Measurements from ENCODE around the gene TRPV2. TPM values are rescaled to one million over a fixed set of nuclear protein-coding genes. Genes with fewer than 3 reads are reported as not detected.
"Not testable (repeated sequence)": the region's sequence is repeated elsewhere in the genome, so short reads cannot be mapped to it uniquely, and the experiment has no call there.

TRPV2 gene
- total and polyA plus RNA-seq, 5 donors = 5.2 to 19.6 (median 10.0) TPM

DNA sequence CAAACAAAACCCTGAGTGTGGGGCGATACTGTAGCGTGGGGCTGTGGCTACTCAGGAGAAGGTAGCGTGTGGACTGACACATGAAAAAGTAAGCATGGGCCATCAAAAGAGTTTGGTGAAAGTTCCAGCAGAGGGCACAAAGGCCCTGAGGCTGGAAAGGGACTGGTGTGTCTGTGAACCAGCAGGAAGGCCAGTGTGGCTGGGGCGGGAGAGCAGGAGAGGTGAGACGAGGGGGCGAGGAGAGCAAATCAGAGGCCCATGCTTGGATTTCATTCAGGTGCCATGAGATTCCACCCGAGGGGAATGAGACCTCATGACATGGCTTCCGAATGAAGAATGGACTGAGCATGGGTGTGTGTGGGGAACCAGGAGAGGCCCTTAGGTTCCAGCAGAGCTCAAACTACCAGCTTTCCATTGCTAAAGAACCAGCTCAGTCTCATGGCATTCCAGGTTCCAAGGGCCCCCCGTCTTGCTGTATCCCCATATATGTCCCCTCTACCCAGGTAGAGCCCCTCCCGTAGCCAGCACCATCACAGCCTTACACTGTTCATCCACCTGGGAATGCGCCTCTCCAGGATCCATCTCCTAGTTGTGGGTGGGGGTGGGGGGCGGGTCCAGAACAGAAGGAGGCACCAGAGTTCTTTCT lies 31.1 kb downstream of the TRPV2 start:
- WGBS = 86% methylated on average over 12 of the region's 12 CpGs
- Histone ChIP-seq H3K4me3 (ENCODE audit: low read length) (no peak overlapping the region), H3K9me3 (ENCODE audit: control insufficient read depth, low read length) (no peaks in the 10 kb centered on the region), H3K27me3 (ENCODE audit: control insufficient read depth, insufficient read depth) (no peaks in the 10 kb centered on the region), H3K27ac (ENCODE audit: low read length) (no peak overlapping the region), H3K4me1 (ENCODE audit: control insufficient read depth, insufficient read depth, low read length) (no peaks in the 10 kb centered on the region)
- ATAC-seq = no peak
- peak in 1 of 3 donors; percentile 30 for DNase-seq
- intact Hi-C loops (cut with DNase I) = no loop called here

DNA sequence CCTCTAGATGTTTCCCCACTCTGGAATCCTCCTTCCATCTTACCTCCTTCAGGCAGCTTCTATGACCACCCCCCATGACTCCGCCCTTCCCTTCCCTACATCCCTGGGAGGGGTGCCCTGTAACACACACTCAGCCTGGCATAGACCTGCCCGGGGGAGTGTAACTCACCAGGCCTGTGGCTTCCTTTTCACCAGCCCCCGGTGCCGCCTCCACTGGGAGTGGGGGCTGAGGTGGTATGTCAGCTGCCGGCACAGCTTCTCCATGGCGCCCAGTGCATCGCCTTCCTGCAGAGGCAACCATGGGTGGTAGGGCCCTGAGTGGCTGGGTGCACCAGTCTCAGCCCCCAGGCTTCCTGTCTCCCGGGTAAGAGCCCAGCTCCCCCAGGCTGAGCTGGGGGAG lies 32.3 kb downstream of the TRPV2 start:
- 81% methylated on average over 8 of the region's 8 CpGs for WGBS
- peak in 1 of 3 donors; percentile 32 for DNase-seq
- no peaks in the 10 kb centered on the region for H3K4me1 ChIP-seq (ENCODE audit: control insufficient read depth, insufficient read depth, low read length)
- no peaks in the 10 kb centered on the region for H3K27me3 ChIP-seq (ENCODE audit: control insufficient read depth, insufficient read depth)
- intact Hi-C loops (cut with DNase I) = no loop called here
- no peak overlapping the region for H3K4me3 ChIP-seq (ENCODE audit: low read length)
- ATAC-seq = no peak
- H3K27ac ChIP-seq (ENCODE audit: low read length) = no peak overlapping the region
- no peaks in the 10 kb centered on the region for H3K9me3 ChIP-seq (ENCODE audit: control insufficient read depth, low read length)

DNA sequence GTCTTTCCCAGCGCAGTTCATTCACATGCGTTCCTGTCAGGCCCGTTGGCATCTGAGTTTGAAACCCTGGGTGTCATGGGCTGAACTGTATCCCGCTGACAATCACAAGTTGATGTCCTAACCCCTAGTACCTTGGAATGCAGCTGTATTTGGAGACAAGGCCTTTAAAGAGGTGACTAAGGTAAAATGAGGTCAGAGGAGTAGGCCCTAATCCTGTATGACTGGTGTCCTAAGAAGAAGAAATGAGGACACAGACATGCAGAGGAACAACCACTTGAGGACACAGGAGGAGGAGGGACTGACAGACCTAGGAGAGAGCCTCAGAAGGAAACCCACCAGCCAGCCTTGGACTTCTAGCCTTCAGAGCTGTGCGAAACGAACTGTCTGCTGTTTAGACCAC lies 33.1 kb downstream of the TRPV2 start:
- 83% methylated on average over 6 of the region's 6 CpGs for WGBS
- ATAC-seq (no peak), DNase-seq (no peak)
- no peak overlapping the region for H3K4me3 ChIP-seq (ENCODE audit: low read length)
- intact Hi-C loops (cut with DNase I) = no loop called here
- H3K9me3 ChIP-seq (ENCODE audit: control insufficient read depth, low read length) = no peaks in the 10 kb centered on the region
- no peaks in the 10 kb centered on the region for H3K27me3 ChIP-seq (ENCODE audit: control insufficient read depth, insufficient read depth)
- no peak overlapping the region for H3K27ac ChIP-seq (ENCODE audit: low read length)
- H3K4me1 ChIP-seq (ENCODE audit: control insufficient read depth, insufficient read depth, low read length) = no peaks in the 10 kb centered on the region

DNA sequence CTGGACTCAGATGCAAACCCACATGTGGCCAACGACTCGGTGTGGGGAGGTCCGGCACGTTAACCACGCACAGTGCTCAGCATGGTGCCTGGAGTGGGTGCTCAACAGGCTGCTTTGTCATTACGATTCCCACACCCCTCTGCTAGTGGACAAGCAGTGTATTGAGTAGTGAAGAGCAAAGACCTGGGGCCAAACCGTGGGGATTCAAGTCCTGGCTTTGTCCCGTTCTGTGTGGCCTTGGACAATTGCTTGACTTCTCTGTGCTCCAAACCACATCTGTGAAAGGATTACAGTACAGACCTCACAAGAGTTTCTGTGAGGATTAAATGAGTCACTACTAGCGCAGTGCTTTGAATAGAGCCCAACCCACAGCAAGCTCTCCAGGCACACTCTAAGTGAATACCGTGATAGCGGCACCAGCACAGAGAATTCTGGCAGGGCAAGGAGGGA lies 33.8 kb downstream of the TRPV2 start:
- intact Hi-C loops (cut with DNase I) = no loop called here
- DNase-seq = peak in 1 of 3 donors; percentile 36
- Histone ChIP-seq H3K27me3 (ENCODE audit: control insufficient read depth, insufficient read depth) (no peaks in the 10 kb centered on the region), H3K4me3 (ENCODE audit: low read length) (no peak overlapping the region), H3K9me3 (ENCODE audit: control insufficient read depth, low read length) (no peaks in the 10 kb centered on the region), H3K27ac (ENCODE audit: low read length) (no peak overlapping the region), H3K4me1 (ENCODE audit: control insufficient read depth, insufficient read depth, low read length) (no peaks in the 10 kb centered on the region)
- no peak for ATAC-seq
- 83% methylated on average over 11 of the region's 11 CpGs for WGBS

DNA sequence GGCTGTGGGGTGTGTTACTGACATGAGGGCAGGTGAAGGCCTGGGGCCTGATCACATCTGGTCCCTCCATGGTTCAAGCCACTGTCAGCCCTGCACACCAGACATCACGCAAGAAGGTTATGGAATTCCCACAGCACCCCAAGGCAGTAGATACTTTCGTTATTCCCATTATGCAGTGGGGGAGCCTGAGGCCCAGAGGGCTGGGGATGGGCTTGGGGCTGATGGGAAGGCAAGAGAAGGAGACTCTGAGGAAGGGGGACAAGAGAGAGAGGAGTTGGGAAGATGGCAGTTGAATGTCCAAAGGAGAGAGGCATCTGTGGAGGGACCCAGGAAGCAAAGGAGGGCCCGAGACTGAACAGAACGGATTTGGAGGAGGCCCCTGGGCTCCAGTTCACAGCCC lies 34.7 kb downstream of the TRPV2 start:
- intact Hi-C loops (cut with DNase I) = loop anchor here in 1 of 4 donors (5.0 kb wide), 1 partner anchor 72 kb away; no protein-coding TSS in a partner anchor

DNA sequence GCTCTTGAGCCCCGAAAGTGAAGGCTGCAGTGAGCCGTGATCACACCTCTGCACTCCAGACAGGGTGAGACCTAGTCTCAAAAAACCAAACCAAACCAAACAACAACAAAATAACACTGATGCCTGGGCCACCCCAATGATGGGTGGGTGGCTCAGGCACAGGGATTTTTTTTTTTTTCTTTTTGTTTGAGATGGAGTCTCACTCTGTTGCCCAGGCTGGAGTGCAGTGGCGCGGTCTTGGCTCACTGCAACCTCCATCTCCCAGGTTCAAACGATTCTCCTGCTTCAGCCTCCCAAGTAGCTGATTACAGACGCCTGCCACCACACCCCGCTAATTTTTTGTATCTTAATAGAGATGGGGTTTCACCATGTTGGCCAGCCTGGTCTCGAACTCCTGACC lies 36.9 kb downstream of the TRPV2 start:
- ATAC-seq; H3K9me3 ChIP-seq (ENCODE audit: control insufficient read depth, low read length); H3K4me1 ChIP-seq (ENCODE audit: control insufficient read depth, insufficient read depth, low read length); H3K27ac ChIP-seq (ENCODE audit: low read length); H3K27me3 ChIP-seq (ENCODE audit: control insufficient read depth, insufficient read depth); H3K4me3 ChIP-seq (ENCODE audit: low read length): not testable (repeated sequence)
- WGBS = 77% methylated on average over 8 of the region's 8 CpGs
- peak in 1 of 3 donors; percentile 13 for DNase-seq
- intact Hi-C loops (cut with DNase I) = loop anchor here (2.0 to 5.0 kb wide), 2 partner anchors 69 to 70 kb away; no protein-coding TSS in a partner anchor

More for the DNA sequence above, 34.7 kb downstream of the TRPV2 start:
- H3K9me3 ChIP-seq (ENCODE audit: control insufficient read depth, low read length) = no peaks in the 10 kb centered on the region
- H3K27me3 ChIP-seq (ENCODE audit: control insufficient read depth, insufficient read depth) = no peaks in the 10 kb centered on the region
- H3K27ac ChIP-seq (ENCODE audit: low read length) = no peak overlapping the region
- ATAC-seq (no peak), DNase-seq (peak in 1 of 3 donors; percentile 12)
- no peaks in the 10 kb centered on the region for H3K4me1 ChIP-seq (ENCODE audit: control insufficient read depth, insufficient read depth, low read length)
- H3K4me3 ChIP-seq (ENCODE audit: low read length) = no peak overlapping the region
- 91% methylated on average over 4 of the region's 4 CpGs for WGBS

DNA sequence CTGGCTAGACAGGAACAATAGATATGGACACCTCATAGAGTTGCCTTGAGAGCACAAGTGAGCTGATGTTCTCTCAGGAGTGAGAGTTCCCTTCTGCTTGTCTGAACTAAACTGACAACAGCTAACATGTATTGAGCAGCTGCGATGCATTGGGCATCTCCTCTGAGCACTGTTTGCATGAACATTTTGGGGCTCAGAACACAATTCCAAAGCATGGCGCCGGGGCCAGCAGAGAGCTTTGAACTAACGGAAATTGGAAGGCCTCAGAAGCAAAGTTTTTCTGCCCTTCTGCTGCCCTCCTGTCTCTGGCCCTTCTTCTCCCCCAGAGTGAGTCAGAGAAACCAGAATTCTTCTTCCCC lies 38.1 kb downstream of the TRPV2 start:
- no peak for DNase-seq
- Histone ChIP-seq H3K27me3 (ENCODE audit: control insufficient read depth, insufficient read depth) (no peaks in the 10 kb centered on the region), H3K9me3 (ENCODE audit: control insufficient read depth, low read length) (no peaks in the 10 kb centered on the region), H3K4me1 (ENCODE audit: control insufficient read depth, insufficient read depth, low read length) (no peaks in the 10 kb centered on the region), H3K27ac (ENCODE audit: low read length) (no peak overlapping the region), H3K4me3 (ENCODE audit: low read length) (no peak overlapping the region)
- intact Hi-C loops (cut with DNase I) = loop anchor here (2.0 to 5.0 kb wide), 2 partner anchors 67 to 69 kb away; no protein-coding TSS in a partner anchor
- 87% methylated on average over 4 of the region's 4 CpGs for WGBS
- ATAC-seq = no peak

DNA sequence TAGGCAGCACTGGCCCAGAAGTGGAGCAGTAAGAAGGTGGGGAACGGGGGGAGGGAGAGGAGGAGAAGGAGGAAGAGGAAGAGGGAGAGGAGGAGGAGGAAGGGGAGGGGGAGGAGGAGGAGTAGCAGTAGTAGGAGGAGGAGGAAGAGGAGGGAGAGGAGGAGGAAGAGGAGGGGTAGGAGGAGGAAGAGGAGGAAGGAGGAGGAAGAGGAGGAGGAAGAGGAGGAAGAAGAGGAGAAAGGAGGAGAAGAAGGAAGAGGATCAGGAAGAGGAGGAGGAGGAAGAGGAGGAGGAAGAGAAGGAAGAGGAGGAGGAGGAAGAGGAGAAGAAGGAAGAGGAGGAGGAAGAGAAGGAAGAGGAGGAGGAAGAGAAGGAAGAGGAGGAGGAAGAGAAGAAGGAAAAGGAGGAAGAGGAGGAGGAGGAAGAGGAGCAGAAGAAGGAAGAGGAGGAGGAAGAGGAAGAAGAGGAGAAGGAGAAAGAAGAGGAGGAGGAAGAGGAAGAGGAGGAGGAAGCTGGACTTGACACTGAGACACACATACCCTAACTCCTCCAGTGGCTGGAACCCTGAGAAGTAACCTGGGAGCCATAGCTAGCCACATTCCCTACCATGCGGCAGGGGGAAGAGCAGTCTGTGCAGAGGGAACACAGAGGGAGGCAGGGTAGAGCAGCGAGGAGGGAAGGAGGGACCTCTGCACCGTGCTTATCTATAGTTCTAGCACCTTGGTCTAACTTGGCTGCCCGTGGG lies 40.8 kb downstream of the TRPV2 start:
- Histone ChIP-seq H3K4me3 (ENCODE audit: low read length) (no peak overlapping the region), H3K4me1 (ENCODE audit: control insufficient read depth, insufficient read depth, low read length) (peaks cover 2% of the 10 kb centered on the region), H3K27me3 (ENCODE audit: control insufficient read depth, insufficient read depth) (no peaks in the 10 kb centered on the region), H3K9me3 (ENCODE audit: control insufficient read depth, low read length) (no peaks in the 10 kb centered on the region), H3K27ac (ENCODE audit: low read length) (no peak overlapping the region)
- ATAC-seq (no peak), DNase-seq (no peak)
- WGBS = 70% methylated on average over 5 of the region's 5 CpGs
- intact Hi-C loops (cut with DNase I) = loop anchor here in 2 of 4 donors (2.0 to 5.0 kb wide), 2 partner anchors 56 to 59 kb away; no protein-coding TSS in a partner anchor

DNA sequence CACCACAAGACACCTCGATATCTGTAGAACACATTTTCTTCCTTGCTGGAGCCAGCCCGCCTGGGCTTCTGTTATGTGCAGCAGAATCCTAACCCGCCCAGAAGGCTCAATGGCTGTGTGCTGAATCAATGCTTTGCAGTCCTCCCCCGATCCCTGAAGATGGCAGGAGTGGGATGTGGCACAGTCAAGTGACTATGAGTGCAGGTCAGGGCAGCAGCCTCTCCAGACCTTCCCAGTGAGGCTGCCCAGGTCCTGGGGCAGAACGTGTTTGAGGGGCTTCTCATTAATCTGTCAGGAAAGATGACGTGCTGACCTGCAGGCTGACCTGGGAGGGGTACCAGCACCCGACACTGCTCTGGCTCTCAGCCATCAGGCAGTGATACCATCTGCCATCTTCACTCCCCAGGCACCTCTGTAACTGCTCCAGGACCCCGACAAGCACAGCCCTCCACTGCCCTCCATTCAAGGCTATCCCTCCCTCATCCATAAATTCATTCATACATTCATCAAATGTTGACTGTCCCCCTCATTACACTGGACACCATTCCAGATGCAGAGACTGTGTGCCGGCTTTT lies 41.5 kb downstream of the TRPV2 start:
- Histone ChIP-seq H3K4me3 (ENCODE audit: low read length) (no peak overlapping the region), H3K4me1 (ENCODE audit: control insufficient read depth, insufficient read depth, low read length) (peaks cover 2% of the 10 kb centered on the region), H3K27ac (ENCODE audit: low read length) (no peak overlapping the region), H3K27me3 (ENCODE audit: control insufficient read depth, insufficient read depth) (no peaks in the 10 kb centered on the region), H3K9me3 (ENCODE audit: control insufficient read depth, low read length) (no peaks in the 10 kb centered on the region)
- intact Hi-C loops (cut with DNase I) = loop anchor here in 2 of 4 donors (2.0 to 5.0 kb wide), 2 partner anchors 55 to 58 kb away; no protein-coding TSS in a partner anchor
- WGBS = 71% methylated on average over 9 of the region's 9 CpGs
- ATAC-seq (no peak), DNase-seq (no peak)

DNA sequence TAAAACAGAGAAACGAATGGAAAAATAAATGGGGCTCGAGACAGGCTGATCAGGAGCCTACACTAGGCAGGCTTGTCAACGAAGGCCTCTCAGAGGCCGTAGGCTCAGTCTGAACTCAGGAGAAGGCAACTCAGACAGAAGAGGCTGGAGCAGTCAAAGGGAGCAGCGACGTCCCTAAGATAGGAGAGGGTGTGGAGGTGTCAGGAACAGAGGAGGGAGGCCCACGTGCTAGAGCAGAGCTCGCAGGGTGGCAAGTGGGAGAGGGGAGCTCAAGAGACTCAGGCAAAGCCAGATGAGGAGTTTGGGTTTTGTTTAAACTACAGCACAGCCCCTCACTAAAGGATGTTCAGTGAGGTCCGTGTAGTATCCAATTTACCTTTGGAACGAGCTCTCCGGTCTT lies 43.9 kb downstream of the TRPV2 start:
- Histone ChIP-seq H3K27ac (ENCODE audit: low read length) (no peak overlapping the region), H3K9me3 (ENCODE audit: control insufficient read depth, low read length) (no peaks in the 10 kb centered on the region), H3K27me3 (ENCODE audit: control insufficient read depth, insufficient read depth) (no peaks in the 10 kb centered on the region), H3K4me3 (ENCODE audit: low read length) (no peak overlapping the region), H3K4me1 (ENCODE audit: control insufficient read depth, insufficient read depth, low read length) (peaks cover 4% of the 10 kb centered on the region)
- intact Hi-C loops (cut with DNase I) = loop anchor here in 1 of 4 donors (5.0 kb wide), 1 partner anchor 53 kb away; no protein-coding TSS in a partner anchor
- no peak for ATAC-seq
- WGBS = 65% methylated on average over 11 of the region's 11 CpGs
- no peak for DNase-seq

Measured in right cardiac atrium (tissue), 5 donors.